Lung (tissue), 12 donors: ENCODE measurements around the gene DOK6. TPM values are rescaled to one million over a fixed set of nuclear protein-coding genes. Genes with fewer than 3 reads are reported as not detected.

Experiments used
- ATAC-seq: fragments of 200-7000 bp; cut with Tn5 transposase; one replicate; pipeline ENCODE4 v1.9.1; 2020; ENCODE audit warnings: moderate number of reproducible peaks; ENCODE audit not compliant: insufficient read depth, low FRiP score
- DNase-seq, 3 donors: peaks; one replicate each; pipeline ENCODE4 v3.0.0-alpha.2; 2013 to 2017
- H3K27ac ChIP-seq, 2 donors: one replicate each; pipeline ENCODE4 v1.5.1; 2013; ENCODE audit warnings: mild to moderate bottlenecking in 2 of 2, moderate library complexity in 2 of 2, control low read depth in 1 of 2, inconsistent platforms in 1 of 2, low read depth in 1 of 2, low read length in 1 of 2
- H3K27me3 ChIP-seq, 3 donors: one replicate each; pipeline ENCODE4 v1.5.1; 2013; ENCODE audit warnings: low read length in 2 of 3; ENCODE audit not compliant: control insufficient read depth in 3 of 3, insufficient read depth in 3 of 3
- H3K36me3 ChIP-seq, 4 donors: one replicate each; pipeline ENCODE4 v1.5.1; 2013; ENCODE audit warnings: low read length in 4 of 4, mild to moderate bottlenecking in 1 of 4, moderate library complexity in 1 of 4; ENCODE audit not compliant: control insufficient read depth in 4 of 4, insufficient read depth in 4 of 4
- H3K4me1 ChIP-seq, 5 donors: one replicate each; pipeline ENCODE4 v1.5.1; 2013; ENCODE audit warnings: low read length in 5 of 5, mild to moderate bottlenecking in 2 of 5, moderate library complexity in 1 of 5; ENCODE audit not compliant: control insufficient read depth in 5 of 5, insufficient read depth in 5 of 5
- H3K4me3 ChIP-seq: one replicate; pipeline ENCODE4 v1.5.1; 2013; ENCODE audit warnings: mild to moderate bottlenecking, control low read depth, moderate library complexity
- H3K9ac ChIP-seq, 2 donors: one replicate each; pipeline ENCODE4 v1.5.1; 2013; ENCODE audit warnings: low read length in 2 of 2, control low read depth in 1 of 2; ENCODE audit not compliant: insufficient read depth in 1 of 2
- H3K9me3 ChIP-seq, 4 donors: one replicate each; pipeline ENCODE4 v1.5.1; 2013; ENCODE audit warnings: low read length in 3 of 4, mild to moderate bottlenecking in 1 of 4, moderate library complexity in 1 of 4; ENCODE audit not compliant: control insufficient read depth in 4 of 4, insufficient read depth in 3 of 4
- WGBS, 2 donors: extraction: QIAGEN DNeasy Blood & Tissue Kit; methylation state at CpG; one replicate each; pipeline ENCODE4 v1.1.7; 2013; 5-methylcytosine and 5-hydroxymethylcytosine counted together
- polyA plus RNA-seq, 2 donors: library from polyadenylated mRNA; stranded (reverse); fragments of 200-250 nt; gene quantifications; one replicate each; pipeline ENCODE4 v1.2.1, GENCODE V29; 2013
- total RNA-seq, 2 donors: library from RNA; depleted of rRNA in 1 of 2; stranded (reverse); fragments of >200 nt in 1 of 2; gene quantifications; one replicate each; pipeline ENCODE4 v1.2.1, GENCODE V29; 2014 to 2021
- TF ChIP-seq, protein P1 (sequence below): IDR thresholded peaks from 2 replicates; pipeline ENCODE4 v1.5.1; 2012; ENCODE audit warnings: mild to moderate bottlenecking; ENCODE audit errors: control extremely low read depth, extremely low read depth
- donor health status: control.
- donor health status: control.
- donor health status: Bipolar disorder and iron deficiency.
- donor health status: healthy.
- donor health status: DM: yes; HTN: yes; CAD: no.

DOK6 gene
- total and polyA plus RNA-seq, 4 donors = 0.61 to 21.3 (median 2.7) TPM

DNA sequence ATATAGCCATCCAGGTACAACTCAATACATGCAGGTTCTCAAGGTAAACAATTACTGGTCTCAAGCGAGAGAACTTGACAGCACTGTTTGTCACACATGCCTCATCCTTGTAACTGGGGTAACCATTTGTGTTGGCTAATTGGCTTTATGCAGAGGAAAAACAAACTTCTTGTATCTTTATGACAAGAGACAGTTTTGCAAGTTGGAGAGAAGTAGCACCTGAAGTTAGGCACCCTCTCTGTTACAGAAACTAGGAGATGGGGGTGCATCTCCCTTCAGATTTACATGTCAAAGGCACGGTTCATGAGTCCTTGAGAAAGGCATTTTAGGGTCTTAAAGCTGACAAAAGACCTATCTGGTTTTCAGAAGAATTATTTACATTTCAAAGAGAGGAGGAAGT, 305.3 kb downstream of the DOK6 start:
- H3K36me3 ChIP-seq = peaks cover 0 to 7% (median 0%) of the 10 kb centered on the region in 4 donors
- no peak overlapping the region for H3K4me3 ChIP-seq
- H3K27me3 ChIP-seq = no peaks in the 10 kb centered on the region
- 47 to 60% methylated on average over 2 of the region's 2 CpGs for WGBS, 2 donors
- TF ChIP-seq, protein P1, sequence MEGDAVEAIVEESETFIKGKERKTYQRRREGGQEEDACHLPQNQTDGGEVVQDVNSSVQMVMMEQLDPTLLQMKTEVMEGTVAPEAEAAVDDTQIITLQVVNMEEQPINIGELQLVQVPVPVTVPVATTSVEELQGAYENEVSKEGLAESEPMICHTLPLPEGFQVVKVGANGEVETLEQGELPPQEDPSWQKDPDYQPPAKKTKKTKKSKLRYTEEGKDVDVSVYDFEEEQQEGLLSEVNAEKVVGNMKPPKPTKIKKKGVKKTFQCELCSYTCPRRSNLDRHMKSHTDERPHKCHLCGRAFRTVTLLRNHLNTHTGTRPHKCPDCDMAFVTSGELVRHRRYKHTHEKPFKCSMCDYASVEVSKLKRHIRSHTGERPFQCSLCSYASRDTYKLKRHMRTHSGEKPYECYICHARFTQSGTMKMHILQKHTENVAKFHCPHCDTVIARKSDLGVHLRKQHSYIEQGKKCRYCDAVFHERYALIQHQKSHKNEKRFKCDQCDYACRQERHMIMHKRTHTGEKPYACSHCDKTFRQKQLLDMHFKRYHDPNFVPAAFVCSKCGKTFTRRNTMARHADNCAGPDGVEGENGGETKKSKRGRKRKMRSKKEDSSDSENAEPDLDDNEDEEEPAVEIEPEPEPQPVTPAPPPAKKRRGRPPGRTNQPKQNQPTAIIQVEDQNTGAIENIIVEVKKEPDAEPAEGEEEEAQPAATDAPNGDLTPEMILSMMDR = no peak
- DNase-seq = no peak
- no peak overlapping the region for H3K27ac ChIP-seq
- no peak for ATAC-seq
- H3K9me3 ChIP-seq = no peaks in the 10 kb centered on the region
- no peak overlapping the region for H3K9ac ChIP-seq
- no peaks in the 10 kb centered on the region for H3K4me1 ChIP-seq

DNA sequence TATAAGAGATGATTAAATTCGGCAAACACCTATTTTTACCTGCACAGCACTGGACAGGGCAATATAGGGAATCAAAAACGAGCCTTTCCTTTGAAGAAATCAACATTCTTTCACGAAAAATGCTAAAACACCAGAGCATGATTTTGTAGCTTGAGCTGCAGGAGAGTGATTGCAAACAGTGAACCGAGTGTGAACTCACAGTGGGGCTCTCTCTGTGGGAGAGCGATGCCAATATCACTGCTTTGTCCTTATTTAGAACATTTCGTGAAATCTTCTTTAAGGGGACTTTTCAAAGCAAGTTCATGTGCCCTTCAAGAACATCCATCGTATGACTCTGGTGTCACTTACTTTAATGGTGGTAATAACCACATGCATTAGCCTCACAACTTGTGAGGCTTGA, 308.2 kb downstream of the DOK6 start:
- Histone ChIP-seq H3K4me1 (no peaks in the 10 kb centered on the region), H3K27ac (no peak overlapping the region), H3K4me3 (no peak overlapping the region), H3K9me3 (no peaks in the 10 kb centered on the region), H3K36me3 (peaks cover 0 to 2% (median 0%) of the 10 kb centered on the region in 4 donors), H3K9ac (no peak overlapping the region), H3K27me3 (no peaks in the 10 kb centered on the region)
- no peak for DNase-seq
- ATAC-seq = no peak
- WGBS, 2 donors = 80 to 86% methylated on average over 7 of the region's 7 CpGs
- TF ChIP-seq, protein P1 = no peak

DNA sequence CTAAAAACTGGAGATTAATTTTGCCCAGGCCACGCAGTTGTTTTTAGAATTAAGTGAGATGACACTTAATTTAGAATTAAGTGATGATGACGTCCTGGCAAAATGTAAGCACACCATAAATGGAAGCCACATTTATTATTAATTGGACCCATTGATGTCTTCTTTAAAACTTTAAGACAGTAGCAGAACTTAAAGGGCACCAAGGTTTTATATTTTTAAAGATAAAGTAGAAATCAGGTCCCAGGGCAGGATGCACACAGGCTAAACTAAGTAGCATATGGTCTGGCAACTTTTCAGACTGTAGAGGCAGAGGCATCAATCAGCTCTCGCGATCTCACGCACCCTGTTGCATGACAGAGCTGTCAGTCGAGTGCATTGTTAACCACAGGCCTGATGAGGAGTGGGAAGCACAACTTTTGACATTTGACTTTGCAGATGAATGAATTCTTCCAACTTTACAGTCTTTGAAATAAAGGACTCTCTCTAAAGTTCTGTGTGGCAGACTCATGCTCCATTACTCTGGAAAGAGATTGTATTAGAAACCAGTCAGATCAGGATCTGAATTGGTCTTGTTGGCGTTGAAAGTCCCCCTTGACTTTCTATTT, 314.6 kb downstream of the DOK6 start:
- no peak overlapping the region for H3K27ac ChIP-seq
- H3K27me3 ChIP-seq = no peaks in the 10 kb centered on the region
- DNase-seq = peak; percentile 30 to 57 (median 51)
- H3K4me3 ChIP-seq = no peak overlapping the region
- H3K36me3 ChIP-seq = peaks cover 0 to 8% (median 0%) of the 10 kb centered on the region in 4 donors
- ATAC-seq = no peak
- H3K4me1 ChIP-seq = peaks cover 0 to 7% (median 0%) of the 10 kb centered on the region in 5 donors
- 76 to 78% methylated on average over 7 of the region's 7 CpGs for WGBS, 2 donors
- TF ChIP-seq, protein P1 = no peak
- no peak overlapping the region for H3K9ac ChIP-seq
- H3K9me3 ChIP-seq = peaks cover 2 to 23% (median 7%) of the 10 kb centered on the region in 4 donors

DNA sequence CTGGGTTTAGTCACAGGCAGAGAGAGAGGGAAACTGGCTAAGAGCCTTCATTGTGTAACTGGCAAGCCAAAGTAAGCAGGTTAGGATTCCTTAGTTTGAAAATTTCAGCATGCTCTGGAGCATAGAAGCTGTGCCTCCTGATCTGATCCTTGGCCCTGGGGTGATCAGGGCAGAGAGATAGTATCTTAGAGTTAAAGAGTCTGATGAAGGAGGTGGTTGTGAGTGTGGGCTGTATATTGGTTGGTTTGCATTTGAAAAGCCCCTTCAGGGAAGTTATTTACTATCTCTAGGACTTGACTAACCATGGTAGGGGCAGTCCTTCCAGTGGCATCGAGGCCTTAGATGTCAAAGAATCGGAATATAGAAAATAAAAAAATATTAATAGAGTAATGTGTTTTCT, 316.9 kb downstream of the DOK6 start:
- no peak for ATAC-seq
- 88 to 93% methylated on average over 2 of the region's 2 CpGs for WGBS, 2 donors
- Histone ChIP-seq H3K9ac (no peak overlapping the region), H3K27me3 (no peaks in the 10 kb centered on the region), H3K4me1 (peaks cover 0 to 7% (median 0%) of the 10 kb centered on the region in 5 donors), H3K4me3 (no peak overlapping the region), H3K36me3 (peaks cover 0 to 8% (median 0%) of the 10 kb centered on the region in 4 donors), H3K27ac (no peak overlapping the region), H3K9me3 (peaks cover 2 to 23% (median 7%) of the 10 kb centered on the region in 4 donors)
- DNase-seq = no peak
- TF ChIP-seq, protein P1 = no peak
